ENCODE measurements around the gene NBEA. TPM values are rescaled to one million over a fixed set of nuclear protein-coding genes. Genes with fewer than 3 reads are reported as not detected.

NBEA gene
- total RNA-seq, 1 experiment from 2014 or later = 3.3 TPM

- in situ Hi-C loops (cut with HindIII; ENCODE audit: low pct_unique_long_range_greater_than_20kb, low sequenced_read_pairs) (no loop called here), intact Hi-C loops (cut with micrococcal nuclease; ENCODE audit: unreplicated experiment) (no loop called here)
- TF ChIP-seq TCF7L2 (IDR thresholded peaks at IDR 0.05; ENCODE audit: low read depth, low read length) (no peak), REST (IDR thresholded peaks at IDR 0.05; ENCODE audit: insufficient read depth in 1 of 2, low read depth in 2 of 2, low read length in 1 of 2) (no peak), CTCF (IDR thresholded peaks at IDR 0.05) (no peak), SIN3A (IDR thresholded peaks at IDR 0.05; ENCODE audit: borderline replicate concordance, insufficient read depth, low read depth, low read length) (no peak), POLR2AphosphoS5 (IDR thresholded peaks at IDR 0.05; ENCODE audit: low read depth, low read length) (no peak)
- Histone ChIP-seq H3K4me3 (ENCODE audit: low read depth in 2 of 2, low read length in 2 of 2) (no peak overlapping the region), H3K36me3 (ENCODE audit: control insufficient read depth, insufficient read depth, low read length) (no peaks in the 10 kb centered on the region), H3K27ac (ENCODE audit: low read length) (no peak overlapping the region), H3K27me3 (ENCODE audit: control insufficient read depth, insufficient read depth, low read length) (no peaks in the 10 kb centered on the region), H3K4me1 (ENCODE audit: control insufficient read depth, insufficient read depth, low read length) (no peaks in the 10 kb centered on the region; the same call in 1 of the 2 replicates), H3K9me3 (ENCODE audit: control insufficient read depth, insufficient read depth, low read depth, low read length) (no peaks in the 10 kb centered on the region)
- no TSS peak for BruUV-seq (replicated peaks)
- ChIA-PET POLR2A (no interaction called here), CTCF (no interaction called here)
- DNase-seq (ENCODE audit: low read depth, low spot score) (no peak), ATAC-seq (no peak)
Observed at GRCh38 chr13:35703061-35703460, 761.0 kb downstream of the NBEA start.

GRCh38 chr13:35704331-35704730 is 762.3 kb downstream of the NBEA start:
- Histone ChIP-seq H3K4me3 (ENCODE audit: low read depth in 2 of 2, low read length in 2 of 2) (no peak overlapping the region), H3K36me3 (ENCODE audit: control insufficient read depth, insufficient read depth, low read length) (no peaks in the 10 kb centered on the region), H3K9me3 (ENCODE audit: control insufficient read depth, insufficient read depth, low read depth, low read length) (no peaks in the 10 kb centered on the region), H3K4me1 (ENCODE audit: control insufficient read depth, insufficient read depth, low read length) (no peaks in the 10 kb centered on the region; the same call in 1 of the 2 replicates), H3K27ac (ENCODE audit: low read length) (no peak overlapping the region), H3K27me3 (ENCODE audit: control insufficient read depth, insufficient read depth, low read length) (no peaks in the 10 kb centered on the region)
- in situ Hi-C loops (cut with HindIII; ENCODE audit: low pct_unique_long_range_greater_than_20kb, low sequenced_read_pairs) = no loop called here
- POLR2A ChIA-PET = no interaction called here
- CTCF ChIA-PET = no interaction called here
- no peak for TF ChIP-seq CTCF (IDR thresholded peaks at IDR 0.05)
- BruUV-seq (replicated peaks) = no TSS peak
- DNase-seq (ENCODE audit: low read depth, low spot score) = no peak
- ATAC-seq = no peak
- intact Hi-C loops (cut with micrococcal nuclease; ENCODE audit: unreplicated experiment) = no loop called here

GRCh38 chr13:35706281-35706680 is 764.2 kb downstream of the NBEA start:
- Histone ChIP-seq H3K9me3 (ENCODE audit: control insufficient read depth, insufficient read depth, low read depth, low read length) (no peaks in the 10 kb centered on the region), H3K4me1 (ENCODE audit: control insufficient read depth, insufficient read depth, low read length) (no peaks in the 10 kb centered on the region), H3K27me3 (ENCODE audit: control insufficient read depth, insufficient read depth, low read length) (no peaks in the 10 kb centered on the region), H3K36me3 (ENCODE audit: control insufficient read depth, insufficient read depth, low read length) (no peaks in the 10 kb centered on the region), H3K4me3 (ENCODE audit: low read depth in 2 of 2, low read length in 2 of 2) (no peak overlapping the region), H3K27ac (ENCODE audit: low read length) (no peak overlapping the region)
- TF ChIP-seq POLR2AphosphoS5 (IDR thresholded peaks at IDR 0.05; ENCODE audit: low read depth, low read length) (no peak), REST (IDR thresholded peaks at IDR 0.05; ENCODE audit: insufficient read depth in 1 of 2, low read depth in 2 of 2, low read length in 1 of 2) (no peak), TCF7L2 (IDR thresholded peaks at IDR 0.05; ENCODE audit: low read depth, low read length) (no peak), SIN3A (IDR thresholded peaks at IDR 0.05; ENCODE audit: borderline replicate concordance, insufficient read depth, low read depth, low read length) (no peak), CTCF (IDR thresholded peaks at IDR 0.05) (no peak)
- no peak for ATAC-seq
- CTCF ChIA-PET = no interaction called here
- intact Hi-C loops (cut with micrococcal nuclease; ENCODE audit: unreplicated experiment) (no loop called here), in situ Hi-C loops (cut with HindIII; ENCODE audit: low pct_unique_long_range_greater_than_20kb, low sequenced_read_pairs) (no loop called here)
- no TSS peak for BruUV-seq (replicated peaks)
- POLR2A ChIA-PET = no interaction called here
- no peak for DNase-seq (ENCODE audit: low read depth, low spot score)
